Bronchial epithelial cell (primary cell): ENCODE measurements around the gene INO80D. TPM values are rescaled to one million over a fixed set of nuclear protein-coding genes. Genes with fewer than 3 reads are reported as not detected.

Experiments
- DNase-seq: peaks from one replicate; pipeline ENCODE4 v3.0.0-alpha.2; 2010; ENCODE audit warnings: low read depth
- FAIRE-seq: peaks from 2 replicates; lab custom pipeline; 2011; peaks lifted over from hg19 to GRCh38; lab: Jason Lieb, UNC
- H3K27me3 ChIP-seq: 2 replicates; pipeline ENCODE4 v1.5.1; 2011; ENCODE audit warnings: low read length; ENCODE audit not compliant: control insufficient read depth, insufficient read depth
- H3K36me3 ChIP-seq: 2 replicates; pipeline ENCODE4 v1.5.1; 2011; ENCODE audit warnings: low read length; ENCODE audit not compliant: control insufficient read depth, insufficient read depth
- H3K4me3 ChIP-seq: 2 replicates; pipeline ENCODE4 v1.5.1; 2011; ENCODE audit warnings: mild to moderate bottlenecking, low read depth, low read length, control low read depth
- CTCF ChIP-seq: IDR thresholded peaks from 2 replicates; pipeline ENCODE4 v1.5.1; 2011; ENCODE audit warnings: mild to moderate bottlenecking, moderate library complexity, low read length, control low read depth, inconsistent platforms; ENCODE audit not compliant: insufficient read depth, severe bottlenecking
- total RNA-seq: library from RNA; depleted of rRNA; stranded (reverse); fragments of >200 nt; gene quantifications from 2 replicates; pipeline ENCODE4 v1.2.1, GENCODE V29; 2014

Gene INO80D
- total RNA-seq, 1 donor from 2014 or later, result 7.6 TPM

GRCh38 chr2:205954707-205955106, 131.3 kb downstream of the INO80D start:
- DNase-seq, result no peak
- no peak for FAIRE-seq
- no peak for TF ChIP-seq CTCF
- Histone ChIP-seq H3K36me3 (no peaks in the 10 kb centered on the region), H3K27me3 (no peaks in the 10 kb centered on the region), H3K4me3 (no peak overlapping the region)

GRCh38 chr2:205952282-205952681, 133.7 kb downstream of the INO80D start:
- Histone ChIP-seq H3K27me3 (no peaks in the 10 kb centered on the region), H3K36me3 (no peaks in the 10 kb centered on the region), H3K4me3 (no peak overlapping the region)
- DNase-seq (no peak), FAIRE-seq (no peak)
- no peak for TF ChIP-seq CTCF

- Histone ChIP-seq H3K4me3 (no peak overlapping the region), H3K27me3 (no peaks in the 10 kb centered on the region), H3K36me3 (no peaks in the 10 kb centered on the region)
- no peak for FAIRE-seq
- no peak for DNase-seq
- no peak for TF ChIP-seq CTCF
Measured at GRCh38 chr2:205948883-205949282, 137.1 kb downstream of the INO80D start.

- Histone ChIP-seq H3K27me3 (no peaks in the 10 kb centered on the region), H3K36me3 (no peaks in the 10 kb centered on the region), H3K4me3 (no peak overlapping the region)
- TF ChIP-seq CTCF, result no peak
- DNase-seq (no peak), FAIRE-seq (no peak)
Measured at GRCh38 chr2:205948496-205948837, 137.5 kb downstream of the INO80D start.

- FAIRE-seq, result no peak
- peak; percentile 44 for DNase-seq
Measured at GRCh38 chr2:205947621-205948495, 138.1 kb downstream of the INO80D start.

More at GRCh38 chr2:205947621-205948495, 138.1 kb downstream of the INO80D start:
- peak; percentile 88 for TF ChIP-seq CTCF
- H3K36me3 ChIP-seq, result no peaks in the 10 kb centered on the region
- no peak overlapping the region for H3K4me3 ChIP-seq
- no peaks in the 10 kb centered on the region for H3K27me3 ChIP-seq
